K562 treated with DMSO at 1 percent for 48 hours (cell line): ENCODE results near the gene DAGLA. TPM values are rescaled to one million over a fixed set of nuclear protein-coding genes. Genes with fewer than 3 reads are reported as not detected.

Experiments
- total RNA-seq: library from RNA; unstranded; fragments of 300-600 nt; gene quantifications from 2 replicates; pipeline ENCODE4 v1.2.3, GENCODE V29; 2022; ENCODE audit warnings: low replicate concordance; ENCODE audit errors: extremely low read depth

The DAGLA gene
- total RNA-seq, result not detected in 2 replicates

GRCh38 chr11:61679893-61680621 is at the start of gene DAGLA:
Gene DAGLA (plus strand): TSS chr11:61680391. CDS start chr11:61720156, 39,765 bp downstream.

DNA sequence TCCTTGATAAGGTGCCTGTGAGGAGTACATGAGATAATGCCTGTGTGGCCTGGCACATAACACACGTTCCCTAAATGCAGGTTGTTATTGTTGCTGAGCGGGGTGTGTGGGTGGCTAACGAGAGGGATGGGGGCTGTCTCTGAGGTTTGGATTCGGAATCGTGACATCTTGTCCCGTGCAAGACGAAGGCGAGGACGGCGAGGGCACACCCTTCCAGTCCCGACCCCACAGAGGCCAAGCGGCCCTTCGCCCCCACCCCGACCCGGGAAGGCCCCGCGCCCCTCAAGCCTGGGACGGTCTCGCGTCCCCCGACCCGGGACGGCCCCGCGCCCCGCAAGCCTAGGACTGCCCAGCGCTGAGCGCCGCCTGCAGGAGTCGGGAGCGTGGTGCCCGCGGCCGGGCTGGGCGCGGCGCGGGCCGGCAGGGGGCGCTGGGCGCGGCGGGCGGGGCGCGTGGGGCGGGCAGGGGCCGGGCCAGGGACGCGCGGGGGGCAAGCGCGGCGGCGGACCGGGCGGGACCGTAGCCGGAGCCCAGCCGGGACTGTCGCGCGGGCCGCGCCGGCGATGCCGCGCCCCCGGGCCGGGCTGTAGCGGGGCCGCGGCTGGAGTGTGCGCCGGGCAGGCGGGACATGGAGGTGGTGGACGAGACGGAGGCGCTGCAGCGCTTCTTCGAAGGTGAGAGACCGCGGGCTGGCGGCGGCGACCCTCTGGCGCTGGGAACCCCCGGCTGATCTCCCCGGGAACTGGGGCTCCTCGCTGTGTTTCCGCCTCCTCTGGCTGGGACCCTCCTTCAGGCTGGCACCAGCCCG is 72.1 kb downstream of the DAGLA start, which contains the start of gene MYRF:
Gene MYRF (plus strand): TSS at position 520 of the 808 bp plus-strand sequence. CDS start 109 bp downstream, at position 629.

DNA sequence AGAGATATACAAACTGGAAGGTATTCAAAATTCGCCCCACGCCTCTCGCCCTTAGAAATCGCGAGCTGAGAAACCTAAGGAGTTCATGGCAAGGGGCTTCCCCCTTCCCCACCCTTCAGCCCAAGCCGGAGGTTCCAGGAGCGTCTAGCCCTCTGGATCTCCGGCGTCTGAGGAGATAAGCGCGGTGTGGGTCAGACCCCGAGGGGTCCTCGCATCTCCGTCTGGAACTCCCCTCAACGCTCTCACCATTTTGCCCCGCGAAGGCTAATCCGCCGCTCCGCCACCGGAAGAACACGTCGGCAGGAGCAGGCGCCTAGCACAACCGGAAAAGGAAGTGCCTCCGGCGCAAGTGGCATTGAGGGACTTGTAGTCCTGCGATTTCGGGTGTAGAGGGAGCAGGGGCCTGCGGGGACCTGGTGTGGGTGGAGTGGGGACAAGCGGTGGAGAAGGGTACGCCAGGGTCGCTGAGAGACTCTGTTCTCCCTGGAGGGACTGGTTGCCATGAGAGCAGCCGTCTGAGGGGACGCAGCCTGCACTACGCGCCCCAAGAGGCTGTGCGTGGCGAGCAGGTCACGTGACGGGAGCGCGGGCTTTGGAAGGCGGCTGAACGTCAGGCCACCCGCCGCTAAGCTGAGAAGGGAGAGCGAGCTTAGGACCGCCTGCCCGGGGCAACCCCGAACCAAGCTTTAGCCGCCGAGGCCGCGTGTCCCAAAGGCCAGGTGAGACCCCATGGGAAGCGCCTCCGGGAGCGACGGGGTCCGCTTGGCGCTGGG is 112.3 kb downstream of the DAGLA start, which contains the start of the genes FEN1 and TMEM258:
Gene FEN1 (plus strand): TSS at position 602 of the 773 bp plus-strand sequence. CDS start 2,451 bp downstream, outside the sequence.
Gene TMEM258 (minus strand): TSS at position 290 of the 773 bp plus-strand sequence. CDS start 41 bp downstream, at position 249.

Other genes starting within 250 kb of the DAGLA start
- gene LRRC10B, start 171.6 kb upstream of the DAGLA start, total RNA-seq, result not detected in 2 replicates
- not detected in 2 replicates for gene SYT7, start 99.3 kb upstream of the DAGLA start, total RNA-seq
- gene MYRF, start 72.2 kb downstream of the DAGLA start, total RNA-seq, result not detected in 2 replicates
- gene TMEM258, start 112.2 kb downstream of the DAGLA start, total RNA-seq, result not detected in 2 replicates
- not detected in 2 replicates for gene FEN1, start 112.5 kb downstream of the DAGLA start, total RNA-seq
- not detected in 2 replicates for gene FADS1, start 136.6 kb downstream of the DAGLA start, total RNA-seq
- not detected in 2 replicates for gene FADS2, start 147.9 kb downstream of the DAGLA start, total RNA-seq
- not detected in 2 replicates for gene FADS3, start 211.2 kb downstream of the DAGLA start, total RNA-seq
- not detected in 2 replicates for gene RAB3IL1, start 237.2 kb downstream of the DAGLA start, total RNA-seq